Stimulated activated CD4-positive, alpha-beta T cell treated with anti-CD3 and anti-CD28 coated beads, Interleukin-2, amount 100 ng/mL, for 24 hours (primary cell): ENCODE data around the gene HOXD12.

Source experiments
- DNase-seq, 2 donors: peaks; one replicate each; pipeline ENCODE4 v3.0.0-alpha.2; 2020

Gene HOXD12

GRCh38 chr2:176093898-176094249 lies 5.7 kb upstream of the HOXD12 start:
- no peak for DNase-seq

GRCh38 chr2:176094349-176094748 lies 5.2 kb upstream of the HOXD12 start:
- DNase-seq, result no peak

GRCh38 chr2:176095421-176095820 lies 4.2 kb upstream of the HOXD12 start:
- DNase-seq, result no peak

GRCh38 chr2:176096243-176096985 lies 3.2 kb upstream of the HOXD12 start:
- DNase-seq, result no peak

GRCh38 chr2:176096986-176097819 lies 2.4 kb upstream of the HOXD12 start:
- DNase-seq, result peak; percentile 60 to 69

- DNase-seq, result no peak
Observed at GRCh38 chr2:176097820-176098365, 1.7 kb upstream of the HOXD12 start.

- no peak for DNase-seq
Observed at GRCh38 chr2:176098366-176099158, 1.0 kb upstream of the HOXD12 start.

- DNase-seq, result no peak
Observed at GRCh38 chr2:176099159-176099727, 352 bp upstream of the HOXD12 start.

- no peak for DNase-seq
Observed at GRCh38 chr2:176100547-176101140, 1.0 kb downstream of the HOXD12 start.

- DNase-seq, result no peak
Observed at GRCh38 chr2:176101216-176101830, 1.7 kb downstream of the HOXD12 start.

- DNase-seq, result no peak
Observed at GRCh38 chr2:176101842-176102241, 2.2 kb downstream of the HOXD12 start.

GRCh38 chr2:176102309-176102866 lies 2.8 kb downstream of the HOXD12 start:
- DNase-seq, result no peak

- DNase-seq, result no peak
Observed at GRCh38 chr2:176103194-176103593, 3.6 kb downstream of the HOXD12 start.

- DNase-seq, result no peak
Observed at GRCh38 chr2:176103742-176104315, 4.2 kb downstream of the HOXD12 start.

GRCh38 chr2:176104316-176105077 lies 4.9 kb downstream of the HOXD12 start:
- DNase-seq, result no peak

GRCh38 chr2:176105078-176105729 lies 5.6 kb downstream of the HOXD12 start:
- DNase-seq, result no peak

GRCh38 chr2:176105730-176106580 lies 6.4 kb downstream of the HOXD12 start:
- no peak for DNase-seq

GRCh38 chr2:176106581-176107539 lies 7.3 kb downstream of the HOXD12 start, which contains the start of gene HOXD11:
HOXD11 (plus strand) TSS chr2:176107280; CDS start chr2:176107356, 76 bp downstream.
- DNase-seq, result no peak
